Occipital lobe (tissue), 2 donors: ENCODE results near the gene SV2C. TPM values are rescaled to one million over a fixed set of nuclear protein-coding genes. Genes with fewer than 3 reads are reported as not detected.

Experiments used
- DNase-seq: peaks from one replicate; lab custom pipeline; 2025; lab: John Stamatoyannopoulos, UW
- total RNA-seq: library from RNA; depleted of rRNA; stranded (reverse); fragments of >200 nt; gene quantifications from one replicate; pipeline ENCODE4 v1.2.3, GENCODE V29; 2014

SV2C gene
- total RNA-seq, 1 donor from 2014 or later: 1.7 TPM

DNA sequence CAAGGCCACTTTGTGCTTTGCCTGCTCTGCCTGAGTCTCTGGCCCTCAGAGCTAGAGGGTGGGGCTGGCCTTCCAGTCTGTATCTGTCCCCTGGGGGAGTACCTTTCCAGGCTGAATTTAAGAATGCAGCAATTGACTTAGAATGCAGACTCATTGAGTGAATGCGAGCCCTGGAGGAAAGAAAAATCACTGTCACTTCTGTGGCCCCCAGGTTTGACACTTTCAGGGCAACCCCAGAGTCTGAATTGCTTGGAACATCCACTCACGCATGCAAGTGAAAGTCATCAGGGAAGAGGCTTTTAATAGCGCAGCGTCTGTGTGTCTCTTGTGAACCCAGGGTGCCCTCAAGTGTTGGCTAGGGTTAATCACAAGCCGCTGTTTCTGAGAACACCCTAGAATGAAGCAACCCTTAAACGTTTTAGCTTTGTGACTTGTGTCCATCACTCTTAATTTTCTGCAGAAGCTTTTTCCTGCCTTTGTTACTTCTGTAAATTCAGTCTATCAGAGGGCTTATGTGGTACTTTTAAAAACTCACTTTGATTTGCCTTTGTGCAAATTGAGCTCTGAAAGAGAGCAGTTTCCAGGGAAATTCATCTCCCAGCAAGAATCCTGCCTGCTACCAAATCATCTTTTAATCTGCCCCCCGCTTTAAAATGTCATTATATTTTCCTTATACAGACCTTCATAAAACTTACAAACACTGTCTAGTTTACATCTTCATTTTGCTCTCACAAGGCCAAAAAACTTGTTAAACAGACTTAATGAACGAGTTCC lies 173.1 kb downstream of the SV2C start:
- DNase-seq: peak; percentile 44

DNA sequence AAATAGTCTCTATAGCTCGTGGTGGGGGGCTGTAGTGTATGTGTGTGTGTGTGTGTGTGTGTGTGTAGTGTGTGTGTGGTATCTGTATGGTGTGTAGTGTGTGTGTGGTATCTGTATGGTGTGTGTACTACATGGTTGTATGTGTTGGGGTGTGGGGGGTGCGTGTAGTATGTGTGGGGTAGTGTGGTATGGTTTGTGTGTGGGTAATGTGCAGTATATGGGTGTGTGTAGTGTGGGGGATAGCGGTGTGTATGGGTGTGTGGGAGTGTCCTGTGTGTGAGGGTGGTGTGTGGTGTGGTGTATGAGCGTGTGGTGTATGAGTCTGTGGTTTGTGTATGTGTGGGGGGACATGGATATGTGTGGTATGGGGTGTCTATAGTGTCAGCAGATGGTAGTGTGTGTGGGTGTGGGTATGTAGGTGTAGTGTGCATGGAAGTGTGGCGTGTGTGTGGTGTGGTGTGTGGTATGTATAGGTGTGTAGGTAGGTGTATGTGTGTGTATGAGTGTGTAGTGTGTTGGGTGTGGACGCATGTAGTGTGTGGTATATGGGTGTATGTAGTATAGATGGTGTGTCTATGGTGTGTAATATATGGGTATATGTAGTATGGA lies 174.1 kb downstream of the SV2C start:
- DNase-seq: no peak

DNA sequence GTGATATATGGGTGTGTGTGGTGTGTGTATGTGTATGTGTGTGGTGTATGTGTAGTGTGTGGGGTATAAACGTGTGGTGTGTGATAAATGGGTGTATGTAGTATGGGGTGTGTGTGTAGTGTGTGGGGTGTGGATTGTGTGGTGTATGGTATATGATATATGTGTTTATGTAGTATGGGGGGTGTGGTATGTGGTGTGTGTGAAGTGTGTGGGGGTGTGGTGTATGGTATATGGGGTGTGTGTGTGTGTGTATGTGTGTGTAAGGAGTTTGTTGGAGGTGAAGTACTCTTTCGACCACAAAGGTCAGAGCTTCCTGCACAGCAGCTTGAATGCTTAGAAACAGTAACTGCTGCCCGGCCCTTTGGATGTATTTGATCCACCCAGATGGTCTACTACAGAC lies 174.7 kb downstream of the SV2C start:
- DNase-seq: no peak

DNA sequence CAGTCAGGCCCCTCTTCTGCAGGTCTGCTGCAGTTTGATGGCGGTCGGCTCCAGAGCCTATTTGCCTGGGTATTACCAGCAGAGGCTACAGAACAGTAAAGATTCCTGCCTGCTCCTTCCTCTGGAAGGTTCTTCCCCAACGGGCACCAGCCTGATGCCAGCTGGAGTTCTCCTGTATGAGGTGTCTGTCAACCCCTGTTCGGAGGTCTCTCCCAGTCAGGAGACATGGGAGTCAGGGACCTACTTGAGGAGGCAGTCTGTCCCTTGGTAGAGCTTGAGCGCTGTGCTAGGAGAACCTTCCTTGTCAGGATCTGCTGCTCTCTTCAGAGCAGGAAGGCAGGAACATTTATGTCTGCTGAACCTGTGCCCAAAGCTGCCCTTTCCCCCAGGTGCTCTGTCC lies 181.5 kb downstream of the SV2C start:
- no peak for DNase-seq

DNA sequence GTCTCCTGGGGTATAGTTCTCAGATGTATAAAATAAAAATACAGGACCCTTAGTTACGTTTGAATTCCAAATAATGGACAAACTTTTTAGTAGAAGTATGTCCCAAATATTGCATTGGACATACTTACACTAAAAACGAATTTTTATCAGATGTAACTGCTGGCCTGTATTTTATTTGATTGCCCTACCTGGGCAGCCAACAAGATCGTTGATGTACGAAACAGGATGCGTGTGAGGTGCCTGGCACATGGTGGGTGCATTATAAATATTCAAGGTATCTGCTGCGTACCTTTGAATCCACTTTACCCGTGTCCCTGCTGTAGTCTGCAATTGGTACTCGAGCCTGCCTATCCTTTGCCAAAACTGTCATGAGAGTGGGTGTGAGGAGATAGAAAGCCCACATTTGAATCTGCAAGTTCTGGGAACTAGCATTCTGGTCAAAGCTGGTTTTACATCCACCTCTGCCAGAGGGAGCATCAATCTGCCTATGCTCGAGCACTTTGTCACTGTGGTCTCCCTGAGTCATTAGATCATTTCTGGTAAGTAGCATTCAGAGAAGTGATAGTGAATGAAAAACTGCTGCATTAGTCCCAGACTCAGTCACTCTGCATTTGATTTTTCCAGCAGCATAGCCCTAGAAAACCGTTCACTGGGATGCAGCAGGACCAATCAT lies 186.2 kb downstream of the SV2C start:
- no peak for DNase-seq

DNA sequence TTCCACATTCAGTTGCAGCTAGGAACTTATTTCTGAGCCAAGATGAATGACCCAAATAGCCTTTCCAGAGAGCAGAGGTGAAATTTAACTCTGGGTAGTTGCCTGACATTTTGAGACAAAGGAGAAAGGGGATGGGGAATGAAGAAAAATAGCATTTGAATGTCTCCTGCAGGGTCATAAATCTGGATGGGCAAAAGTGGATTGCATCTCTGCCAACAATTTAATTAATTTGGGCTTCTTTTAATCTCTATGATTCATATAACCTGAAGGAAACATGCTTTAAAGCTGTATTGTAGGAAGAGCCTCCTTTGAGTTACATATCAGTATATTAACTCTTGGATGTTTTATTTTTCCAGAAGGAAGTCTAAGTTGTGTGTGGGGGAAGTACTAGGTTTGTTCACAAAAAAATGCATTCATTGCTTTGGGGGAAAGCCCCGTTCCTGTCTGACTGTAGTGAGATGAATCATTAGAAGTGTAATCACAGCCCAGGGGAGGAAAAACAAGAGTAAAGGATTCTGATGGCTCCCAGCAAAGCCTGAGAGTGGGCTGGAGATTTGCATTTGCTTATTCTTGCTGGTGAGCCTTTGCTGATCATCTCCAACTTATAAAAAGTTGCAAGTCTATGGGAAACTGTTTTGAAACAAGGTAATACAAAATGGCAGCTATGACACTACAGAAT lies 186.9 kb downstream of the SV2C start:
- no peak for DNase-seq

DNA sequence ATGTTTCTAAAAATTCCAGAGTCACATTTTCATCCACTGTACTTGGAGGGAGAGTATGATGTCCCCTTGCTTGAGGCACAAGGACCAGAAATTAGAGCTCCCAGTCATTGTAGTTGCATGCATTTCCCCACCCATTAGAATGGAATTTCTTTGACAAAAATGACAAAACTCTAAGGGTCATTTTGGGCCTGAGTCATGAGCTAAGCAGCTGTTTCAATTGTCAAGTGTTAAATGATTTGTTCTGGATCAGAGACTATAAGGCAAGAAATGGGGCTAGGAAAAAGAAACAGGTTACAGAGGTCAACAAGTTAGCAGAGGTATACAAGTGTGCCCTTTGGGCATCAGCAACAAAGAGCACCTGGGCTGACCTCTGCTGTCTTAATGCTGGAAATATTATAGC lies 188.7 kb downstream of the SV2C start:
- no peak for DNase-seq

DNA sequence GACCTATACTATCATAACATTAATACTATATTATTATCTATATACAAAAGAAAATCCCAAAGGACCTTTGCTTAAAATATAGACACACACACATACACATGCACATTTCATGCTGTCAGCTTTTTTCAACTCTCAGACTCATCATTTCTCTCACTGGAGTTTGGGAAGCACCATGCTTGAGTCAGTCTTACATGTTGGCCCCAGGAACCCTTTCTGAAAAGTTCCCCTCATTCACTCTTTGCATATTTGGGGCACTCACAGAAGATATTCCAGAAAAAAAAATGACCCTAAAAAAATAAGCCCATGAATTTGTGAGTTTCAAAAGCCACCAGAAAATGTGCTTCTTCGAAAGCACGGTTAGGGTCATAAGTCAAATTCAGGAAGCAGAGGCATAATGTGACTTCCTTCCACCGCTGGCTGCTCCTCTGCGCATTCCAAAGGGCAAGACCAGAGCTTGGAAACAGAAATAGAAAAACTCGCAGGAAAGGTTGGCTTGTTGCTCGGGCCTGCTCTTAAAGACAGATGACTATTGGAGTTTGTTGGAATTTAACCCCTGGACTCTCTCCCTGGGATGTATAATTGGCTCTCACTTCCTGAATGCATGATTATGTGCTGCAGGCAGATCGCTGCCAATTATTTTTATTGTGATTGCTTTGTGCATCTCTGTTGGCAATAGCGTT lies 190.2 kb downstream of the SV2C start:
- DNase-seq: no peak

DNA sequence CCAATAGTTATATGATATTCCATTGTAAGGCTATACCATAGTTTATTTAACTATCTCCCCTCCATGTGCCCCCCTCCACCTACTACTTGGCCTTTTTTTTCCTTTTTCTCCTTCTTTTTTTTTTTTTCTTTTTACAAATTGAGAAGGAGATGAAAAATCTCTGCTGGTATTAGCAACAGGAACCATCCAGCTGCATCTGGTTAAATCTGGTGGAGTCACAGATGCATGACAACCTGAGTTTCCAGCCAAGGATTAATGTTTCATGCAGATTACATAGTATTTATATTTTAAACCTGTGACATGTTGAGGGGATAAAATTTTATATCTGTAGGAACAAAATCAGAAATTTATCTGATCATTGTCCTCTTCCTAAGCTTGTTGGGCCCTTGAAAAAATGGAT lies 191.4 kb downstream of the SV2C start:
- DNase-seq: no peak

DNA sequence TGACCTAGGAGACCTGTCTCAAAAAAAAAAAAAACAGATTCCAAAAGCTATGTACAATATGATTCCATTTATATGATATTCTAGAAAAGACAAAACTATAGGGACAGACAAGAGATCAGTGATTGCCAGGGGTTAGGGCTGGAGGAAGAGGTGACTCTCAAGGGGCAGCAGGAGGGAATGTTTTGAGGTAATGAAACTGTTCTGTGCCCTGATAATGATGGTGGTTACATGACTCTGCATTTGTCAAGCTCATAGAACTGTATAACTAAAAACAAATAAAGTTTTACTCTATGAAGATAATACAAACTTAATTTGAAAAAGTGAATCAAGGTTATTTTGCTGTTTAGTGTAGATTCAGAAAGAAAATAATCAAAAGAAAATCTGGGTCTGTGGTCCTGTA lies 194.6 kb downstream of the SV2C start:
- no peak for DNase-seq

DNA sequence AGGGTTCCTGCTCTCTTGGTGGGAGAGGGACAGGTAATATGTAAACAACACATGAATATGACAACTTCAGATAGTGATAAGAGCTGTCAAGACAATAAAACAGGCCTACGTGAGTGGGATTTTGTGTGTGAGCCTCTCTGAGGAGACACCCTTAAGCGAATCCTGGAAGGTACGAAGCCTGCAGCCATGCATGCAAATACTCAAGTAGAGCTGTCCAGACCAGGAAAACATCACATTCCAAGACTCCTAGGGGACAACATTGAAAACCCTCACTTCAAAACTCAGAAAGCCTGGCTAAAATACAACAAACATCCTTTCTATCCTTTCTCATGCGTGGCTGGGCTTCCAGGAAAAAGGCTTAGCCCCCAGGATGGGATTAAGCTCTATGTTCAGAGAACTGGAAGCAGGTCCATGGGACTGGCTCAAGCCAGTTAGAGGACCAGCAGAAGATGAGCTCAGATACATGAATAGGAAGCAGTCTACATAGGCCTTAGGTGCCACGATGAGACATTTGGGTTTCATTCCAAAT lies 195.1 kb downstream of the SV2C start:
- DNase-seq: no peak

DNA sequence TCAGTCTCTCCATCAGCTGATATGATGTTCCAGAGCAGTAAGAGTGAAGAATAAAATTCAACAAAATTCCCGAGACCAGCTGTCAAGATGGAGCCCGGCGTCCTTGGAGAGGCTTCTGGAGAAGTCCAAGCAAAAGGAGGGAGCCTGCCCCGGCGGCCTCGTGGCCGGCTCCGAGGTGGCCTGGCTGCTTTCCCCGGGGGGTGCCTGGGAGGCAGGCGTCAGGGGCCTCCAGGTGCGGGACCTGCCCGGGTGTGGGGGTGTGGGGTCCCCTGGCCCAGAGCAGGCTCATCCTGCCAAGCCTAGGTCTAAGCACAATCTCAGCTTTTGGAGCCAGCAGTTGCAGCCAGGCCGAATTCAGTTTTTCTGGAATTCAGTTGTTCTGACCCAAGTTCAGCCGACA lies 197.3 kb downstream of the SV2C start:
- no peak for DNase-seq

DNA sequence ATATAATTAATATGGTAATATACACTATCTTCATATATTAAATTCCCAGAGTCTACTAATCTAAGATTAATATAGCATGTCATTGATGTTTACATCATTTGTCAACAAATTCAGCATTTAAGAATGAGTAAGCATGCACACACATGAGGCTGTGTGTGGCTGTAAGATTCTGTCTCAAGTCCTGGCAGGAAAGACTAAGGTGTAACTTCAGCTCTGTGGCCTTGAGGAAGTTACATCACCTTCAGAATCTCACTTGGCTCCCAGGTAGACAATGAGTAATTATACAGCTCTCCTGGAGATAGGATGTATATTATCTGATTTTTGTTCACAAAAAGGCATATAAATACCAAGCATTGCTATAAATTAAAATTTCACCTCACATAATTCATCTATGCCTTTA lies 200.5 kb downstream of the SV2C start:
- DNase-seq: no peak

DNA sequence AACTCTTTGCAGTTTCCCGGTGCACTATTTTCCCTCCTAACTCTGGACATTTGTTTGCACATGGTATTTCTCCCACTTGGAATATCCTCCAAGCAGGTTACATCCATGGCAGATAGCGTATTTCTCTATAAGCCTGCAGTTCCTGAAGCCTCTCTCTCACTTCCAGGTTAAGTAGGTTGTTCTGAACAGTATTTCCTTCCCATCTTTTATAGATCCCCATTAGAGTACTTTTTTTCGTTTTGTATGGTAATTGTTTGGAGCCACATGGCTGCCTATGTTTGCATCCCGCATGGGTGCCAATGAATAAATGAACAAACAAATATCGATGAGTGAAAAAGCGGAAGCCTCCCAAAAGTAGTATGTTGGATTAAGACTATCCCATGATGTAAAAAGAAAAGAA lies 206.5 kb downstream of the SV2C start:
- DNase-seq: no peak

DNA sequence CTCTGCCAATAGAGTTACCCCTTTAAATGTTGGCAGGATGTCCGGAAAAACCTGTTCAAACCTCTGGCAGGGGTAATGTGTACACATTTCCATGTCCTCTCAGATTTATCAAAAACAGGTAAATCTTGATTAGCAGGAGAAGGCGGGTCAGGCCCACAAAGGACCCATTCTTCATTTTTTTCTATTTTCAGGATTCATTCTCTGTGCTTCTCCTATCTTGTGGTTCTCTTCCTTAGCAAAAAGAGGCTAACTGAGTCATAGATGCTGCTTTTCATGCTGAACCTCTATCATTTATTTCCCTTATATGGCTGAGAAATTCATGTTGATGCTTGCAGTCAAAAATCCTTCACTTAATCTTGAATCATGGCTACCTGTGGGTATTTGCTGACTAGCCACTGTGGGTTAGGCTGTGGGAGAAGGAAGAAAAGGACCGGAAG lies 207.2 kb downstream of the SV2C start:
- DNase-seq: no peak

DNA sequence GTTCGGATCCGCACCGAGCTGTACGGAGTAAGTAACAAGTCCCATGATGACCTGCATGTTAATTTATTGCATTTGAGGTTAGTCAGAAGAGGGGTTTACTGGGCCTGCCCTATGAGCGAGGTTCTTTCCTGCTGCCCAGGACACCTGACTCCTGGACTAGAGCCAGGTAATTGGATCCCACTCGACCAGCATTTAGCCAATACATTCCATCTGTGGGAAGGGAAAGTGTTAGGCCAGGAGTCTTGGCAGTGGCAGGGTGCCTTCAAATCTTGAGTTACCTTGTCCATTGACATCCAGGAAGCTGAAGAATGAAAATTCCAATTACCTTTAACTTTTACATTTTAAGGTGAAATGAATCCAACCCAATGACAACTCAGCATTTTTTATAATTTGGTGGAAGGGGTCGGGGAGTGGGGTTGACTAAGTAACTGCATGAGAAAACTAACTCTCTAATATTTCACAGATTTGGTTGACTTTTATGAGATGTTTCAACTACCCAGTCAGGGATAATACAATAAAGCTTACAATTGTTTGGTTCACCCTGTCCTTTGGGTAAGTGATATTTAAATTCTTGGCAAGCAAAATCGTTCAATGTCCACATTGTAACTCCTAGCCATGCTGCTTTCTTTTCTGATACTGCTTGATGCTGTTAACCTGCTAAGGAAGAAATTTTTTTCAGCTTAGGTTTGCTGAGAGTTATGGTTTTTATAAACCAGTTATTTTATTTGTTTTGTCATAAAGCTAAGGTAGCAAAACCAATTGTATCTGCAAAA lies 208.3 kb downstream of the SV2C start:
- no peak for DNase-seq

DNA sequence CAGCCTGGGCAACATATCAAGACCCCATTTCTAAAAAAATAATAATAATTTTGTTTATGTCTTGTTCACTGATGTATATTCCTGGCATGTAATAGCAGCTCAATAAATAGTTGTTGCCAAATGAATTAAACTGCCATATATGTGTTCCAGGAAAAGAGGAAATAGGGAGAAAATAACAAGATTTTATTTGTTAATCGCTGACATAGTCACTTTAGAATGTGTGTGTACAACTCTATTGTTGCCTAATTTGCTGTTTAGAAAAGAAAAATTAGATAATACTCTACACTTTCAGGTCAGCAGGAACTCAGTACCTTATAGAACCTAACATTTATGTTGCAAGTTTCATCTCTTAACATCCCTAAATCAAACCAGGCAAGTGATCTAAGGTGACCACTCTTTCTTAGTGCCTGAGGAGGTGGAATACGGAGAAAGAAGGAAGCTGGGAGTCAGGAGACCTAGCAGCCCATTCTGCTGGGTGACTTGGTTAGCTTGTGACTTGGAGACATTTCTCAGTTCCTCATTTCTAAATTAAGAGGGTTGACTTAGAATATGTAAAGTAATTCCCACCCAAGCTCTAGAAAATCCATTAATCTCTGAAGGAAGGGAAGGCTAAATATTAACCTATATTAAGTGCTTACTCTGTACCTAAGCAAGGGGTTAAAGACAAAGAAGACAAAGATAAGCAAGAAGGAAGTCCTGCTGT lies 209.6 kb downstream of the SV2C start:
- no peak for DNase-seq

DNA sequence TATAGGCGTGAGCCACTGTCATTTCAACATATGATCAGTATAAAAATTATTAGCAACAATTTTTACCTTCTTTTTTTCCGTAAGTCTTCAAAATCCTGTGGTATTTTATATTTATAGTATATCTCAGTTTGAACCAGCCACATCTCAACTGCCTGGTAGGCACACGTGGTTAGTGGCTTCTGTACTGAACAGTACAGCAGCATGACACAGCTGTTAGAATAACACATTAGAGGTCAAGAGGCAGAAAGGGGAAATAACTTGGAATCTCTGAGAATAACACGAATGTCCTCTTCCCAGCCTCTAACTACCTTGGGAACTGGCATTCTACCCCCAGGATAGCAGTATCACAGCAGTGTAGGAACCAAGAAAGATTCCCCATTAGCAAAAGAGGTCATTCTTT lies 211.4 kb downstream of the SV2C start:
- DNase-seq: no peak

DNA sequence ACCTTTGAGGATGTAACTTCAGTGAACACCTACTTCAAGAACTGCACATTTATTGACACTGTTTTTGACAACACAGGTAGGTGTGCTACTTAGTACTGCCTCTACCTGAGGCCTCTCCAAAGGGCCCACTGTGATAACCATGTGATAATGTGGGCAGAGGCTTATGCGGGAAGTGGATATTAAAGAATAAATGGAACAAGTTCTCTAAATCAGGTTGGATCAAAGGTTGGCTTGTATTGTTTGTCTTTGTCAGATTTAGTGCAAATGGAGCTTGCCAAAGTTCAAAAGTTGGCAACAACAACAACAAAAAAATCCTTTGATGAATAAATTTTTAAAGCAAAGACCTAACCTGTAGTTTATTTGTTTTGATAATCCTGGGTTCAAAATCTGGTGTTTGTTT lies 215.7 kb downstream of the SV2C start:
- DNase-seq: no peak

DNA sequence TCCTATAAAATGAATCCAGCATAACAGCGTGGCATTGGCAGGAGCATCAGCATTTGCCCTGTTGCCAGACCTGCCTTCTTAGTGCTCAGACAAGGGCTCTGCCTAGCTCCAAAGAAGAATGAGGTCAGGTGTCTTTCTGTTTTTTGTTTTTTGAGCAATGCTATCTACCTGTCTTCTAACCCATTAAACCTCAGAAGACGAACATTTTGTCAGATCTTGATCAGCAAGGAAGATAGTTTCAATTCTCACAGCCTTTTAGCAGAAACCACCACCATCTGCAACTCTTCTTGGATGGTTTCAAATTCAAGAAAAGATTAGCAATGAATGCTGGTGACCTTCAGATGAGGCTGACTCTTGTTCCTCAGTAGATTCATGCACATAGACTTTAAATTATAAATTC lies 216.4 kb downstream of the SV2C start:
- no peak for DNase-seq
